ENCODE results near the gene SOCS3. TPM values are rescaled to one million over a fixed set of nuclear protein-coding genes. Genes with fewer than 3 reads are reported as not detected.

SOCS3 gene
- total RNA-seq, 4 donors from 2014 or later: 23.7 to 76.5 (median 59.7) TPM

GRCh38 chr17:78391051-78391431 lies 31.2 kb upstream of the SOCS3 start:
- DNase-seq (ENCODE audit: low spot score in 2 of 2): no peak
- no peak overlapping the region for H3K4me3 ChIP-seq
- H3K36me3 ChIP-seq: peaks cover 0 to 30% (median 0%) of the 10 kb centered on the region in 3 donors
- H3K27ac ChIP-seq: no peak overlapping the region
- H3K27me3 ChIP-seq: no peaks in the 10 kb centered on the region
- H3K4me1 ChIP-seq: peaks cover 0 to 55% (median 19%) of the 10 kb centered on the region in 4 donors
- H3K9me3 ChIP-seq: no peaks in the 10 kb centered on the region
- WGBS, 2 donors: 91 to 92% methylated on average over 11 of the region's 11 CpGs
- no peak for TF ChIP-seq POLR2A (IDR thresholded peaks at IDR 0.05)

DNA sequence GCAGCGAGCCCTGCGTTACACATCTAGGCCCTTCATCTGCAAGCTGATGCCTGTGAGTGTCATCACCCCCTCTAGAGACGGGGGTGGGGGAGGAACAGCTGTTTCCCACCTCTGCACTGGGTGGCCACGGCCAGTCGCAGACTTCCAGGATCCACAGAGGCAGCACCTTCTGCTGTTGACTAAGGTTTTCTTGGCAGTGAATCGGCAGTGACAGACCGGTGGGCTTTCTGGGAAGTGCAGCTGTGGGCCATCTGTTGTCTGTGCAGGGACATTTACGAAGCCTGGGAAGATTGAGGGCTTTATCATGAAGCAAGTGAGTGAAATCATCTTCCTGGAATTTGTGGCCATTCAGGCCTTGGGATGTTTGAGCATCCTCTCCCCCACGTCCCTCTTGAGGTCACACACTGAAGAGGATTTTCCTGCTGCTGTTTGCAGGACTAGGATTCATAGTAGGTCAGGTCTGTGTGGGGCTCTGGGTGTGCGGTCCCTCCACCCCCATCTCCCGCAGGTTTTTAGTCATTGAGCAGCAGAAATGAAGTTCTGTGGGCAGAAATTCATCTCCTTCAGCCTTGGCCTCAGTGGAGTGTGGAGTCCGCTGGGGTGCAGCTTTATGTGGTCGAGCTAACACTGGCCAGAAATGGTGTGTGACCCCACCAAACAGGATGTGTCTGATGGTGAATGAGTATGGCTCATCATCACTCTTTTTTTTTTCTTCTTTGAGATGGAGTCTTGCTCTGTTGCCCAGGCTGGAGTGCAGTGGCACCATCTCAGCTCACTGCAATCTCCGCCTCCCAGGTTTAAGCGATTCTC lies 30.6 kb upstream of the SOCS3 start:
- H3K27ac ChIP-seq: no peak overlapping the region
- 63 to 68% methylated on average over 14 to 15 of the region's 15 CpGs for WGBS, 2 donors
- DNase-seq (ENCODE audit: low spot score in 2 of 2): no peak

DNA sequence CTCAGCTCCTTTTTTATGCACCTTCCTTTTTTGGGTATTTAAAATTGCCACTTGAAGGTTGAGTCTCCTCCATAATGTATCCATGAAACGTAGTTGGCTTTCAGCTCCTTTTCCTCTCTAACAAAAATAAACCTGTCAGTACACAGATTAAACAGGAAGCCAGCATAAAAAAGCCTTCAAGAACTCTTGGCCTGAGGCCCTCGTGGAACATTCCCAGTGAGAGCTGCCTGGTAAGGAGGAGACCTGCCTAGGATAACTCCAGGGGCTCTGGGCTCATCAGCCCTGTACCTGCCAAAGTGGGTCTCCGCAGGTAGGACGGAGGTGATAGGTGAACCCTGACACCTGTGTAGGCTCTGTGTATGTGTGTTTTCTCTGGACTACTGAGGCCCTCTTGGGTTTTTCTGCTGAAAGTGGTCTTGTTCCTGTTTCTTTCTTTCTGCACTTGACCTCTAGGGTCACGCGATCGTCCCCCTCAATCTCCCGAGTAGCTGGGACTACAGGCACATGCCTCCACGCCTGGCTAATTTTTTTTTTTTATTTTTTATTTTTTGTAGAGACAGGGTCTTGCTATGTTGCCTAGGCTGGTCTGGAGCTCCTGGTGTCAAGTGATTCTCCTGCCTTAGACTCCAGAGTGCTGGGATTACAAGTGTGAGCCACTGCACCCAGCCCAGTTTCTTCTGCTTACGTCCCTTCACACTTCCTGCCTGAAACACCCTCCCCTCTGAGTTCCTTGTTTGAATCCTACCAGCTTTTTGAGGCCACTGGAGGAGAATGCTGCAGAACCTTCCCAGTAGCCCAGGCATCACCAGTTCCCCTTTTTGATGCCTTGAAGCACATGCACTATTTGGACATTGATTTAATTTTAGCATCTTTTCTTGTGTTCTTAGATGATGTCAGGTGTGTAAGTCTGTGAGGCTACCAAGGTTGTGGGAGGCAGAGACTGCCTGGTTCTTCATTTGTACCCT lies 28.4 kb upstream of the SOCS3 start:
- Histone ChIP-seq H3K36me3 (peaks cover 0 to 10% (median 0%) of the 10 kb centered on the region in 3 donors), H3K9me3 (no peaks in the 10 kb centered on the region), H3K4me3 (no peak overlapping the region), H3K4me1 (peaks cover 0 to 82% (median 36%) of the 10 kb centered on the region in 4 donors), H3K27me3 (no peaks in the 10 kb centered on the region), H3K27ac (peak overlapping the region; percentile 34 to 83 (median 80))
- no peak for DNase-seq (ENCODE audit: low spot score in 2 of 2)
- WGBS, 2 donors: 49 to 50% methylated on average over 10 of the region's 10 CpGs
- TF ChIP-seq POLR2A (IDR thresholded peaks at IDR 0.05): no peak
- peak in 1 of 2 donors; percentile 59 for TF ChIP-seq EP300 (IDR thresholded peaks at IDR 0.05)

More for the DNA sequence above, 30.6 kb upstream of the SOCS3 start:
- no peaks in the 10 kb centered on the region for H3K9me3 ChIP-seq
- no peaks in the 10 kb centered on the region for H3K27me3 ChIP-seq
- peaks cover 0 to 61% (median 25%) of the 10 kb centered on the region in 4 donors for H3K4me1 ChIP-seq
- TF ChIP-seq, protein P1, sequence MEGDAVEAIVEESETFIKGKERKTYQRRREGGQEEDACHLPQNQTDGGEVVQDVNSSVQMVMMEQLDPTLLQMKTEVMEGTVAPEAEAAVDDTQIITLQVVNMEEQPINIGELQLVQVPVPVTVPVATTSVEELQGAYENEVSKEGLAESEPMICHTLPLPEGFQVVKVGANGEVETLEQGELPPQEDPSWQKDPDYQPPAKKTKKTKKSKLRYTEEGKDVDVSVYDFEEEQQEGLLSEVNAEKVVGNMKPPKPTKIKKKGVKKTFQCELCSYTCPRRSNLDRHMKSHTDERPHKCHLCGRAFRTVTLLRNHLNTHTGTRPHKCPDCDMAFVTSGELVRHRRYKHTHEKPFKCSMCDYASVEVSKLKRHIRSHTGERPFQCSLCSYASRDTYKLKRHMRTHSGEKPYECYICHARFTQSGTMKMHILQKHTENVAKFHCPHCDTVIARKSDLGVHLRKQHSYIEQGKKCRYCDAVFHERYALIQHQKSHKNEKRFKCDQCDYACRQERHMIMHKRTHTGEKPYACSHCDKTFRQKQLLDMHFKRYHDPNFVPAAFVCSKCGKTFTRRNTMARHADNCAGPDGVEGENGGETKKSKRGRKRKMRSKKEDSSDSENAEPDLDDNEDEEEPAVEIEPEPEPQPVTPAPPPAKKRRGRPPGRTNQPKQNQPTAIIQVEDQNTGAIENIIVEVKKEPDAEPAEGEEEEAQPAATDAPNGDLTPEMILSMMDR (IDR thresholded peaks at IDR 0.05): no peak
- TF ChIP-seq EP300 (IDR thresholded peaks at IDR 0.05): no peak
- peaks cover 0 to 28% (median 0%) of the 10 kb centered on the region in 3 donors for H3K36me3 ChIP-seq
- no peak overlapping the region for H3K4me3 ChIP-seq

DNA sequence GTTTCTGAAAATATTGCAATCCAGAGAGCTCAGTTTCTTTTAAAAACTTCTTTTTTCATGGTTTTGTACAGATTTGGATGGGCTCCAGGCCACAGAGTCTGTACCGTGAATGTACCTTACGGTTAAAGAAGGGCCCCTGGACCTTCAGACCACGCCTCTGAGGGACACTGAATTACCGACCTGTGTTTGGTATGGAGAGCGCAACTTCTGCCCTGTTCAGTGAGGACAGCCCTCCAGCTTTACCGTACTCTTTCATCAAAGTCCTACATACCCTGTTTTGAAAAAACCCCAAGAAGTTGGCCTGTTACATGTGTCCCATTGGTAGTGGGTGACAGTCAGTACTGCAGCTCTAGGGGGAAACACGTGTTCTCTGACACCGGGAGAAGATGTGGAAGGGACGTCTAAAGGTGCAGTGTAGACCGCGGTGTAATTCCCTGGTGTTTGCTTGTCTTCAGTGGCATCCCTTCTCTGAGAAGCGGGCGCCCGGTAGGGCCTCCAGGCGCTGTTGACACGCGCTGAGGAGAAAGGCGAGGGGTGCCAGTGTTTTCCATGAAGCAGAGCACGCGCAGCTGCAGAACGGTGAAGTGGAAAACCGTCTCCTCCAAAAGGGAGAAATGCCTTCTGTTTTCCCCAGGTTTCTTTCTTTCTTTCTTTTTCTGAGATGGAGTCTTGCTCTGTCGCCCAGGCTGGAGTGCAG lies 24.8 kb upstream of the SOCS3 start:
- 82 to 85% methylated on average over 23 of the region's 23 CpGs for WGBS, 2 donors
- peaks cover 0 to 4% (median 0%) of the 10 kb centered on the region in 3 donors for H3K36me3 ChIP-seq
- H3K27me3 ChIP-seq: no peaks in the 10 kb centered on the region
- no peak for TF ChIP-seq EP300 (IDR thresholded peaks at IDR 0.05)
- no peak for TF ChIP-seq POLR2A (IDR thresholded peaks at IDR 0.05)
- TF ChIP-seq, protein P1 (IDR thresholded peaks at IDR 0.05): no peak
- H3K27ac ChIP-seq: peak overlapping the region; percentile 45 to 83 (median 70)
- H3K4me3 ChIP-seq: no peak overlapping the region
- H3K4me1 ChIP-seq: peaks cover 0 to 95% (median 61%) of the 10 kb centered on the region in 4 donors
- no peak for DNase-seq (ENCODE audit: low spot score in 2 of 2)
- no peaks in the 10 kb centered on the region for H3K9me3 ChIP-seq

- H3K27ac ChIP-seq: peak overlapping the region; percentile 45 to 83 (median 75)
- peaks cover 0 to 4% (median 0%) of the 10 kb centered on the region in 3 donors for H3K36me3 ChIP-seq
- H3K9me3 ChIP-seq: no peaks in the 10 kb centered on the region
- 54 to 55% methylated on average over 15 of the region's 15 CpGs for WGBS, 2 donors
- peaks cover 0 to 95% (median 68%) of the 10 kb centered on the region in 4 donors for H3K4me1 ChIP-seq
- no peak overlapping the region for H3K4me3 ChIP-seq
- no peaks in the 10 kb centered on the region for H3K27me3 ChIP-seq
- TF ChIP-seq EP300 (IDR thresholded peaks at IDR 0.05): peak; percentile 91 to 92
- TF ChIP-seq, protein P1 (IDR thresholded peaks at IDR 0.05): no peak
- peak in 1 of 2 donors; percentile 70 for DNase-seq (ENCODE audit: low spot score in 2 of 2)
These were observed 24.0 kb upstream of the SOCS3 start for GRCh38 chr17:78383725-78384471.

Data from tibial nerve (tissue), 4 donors.